COLO668 (cell line): ENCODE results near the gene PROZ.

Experiments
- DNase-seq: peaks from one replicate; lab custom pipeline; 2025; ENCODE audit not compliant: unreplicated experiment; lab: John Stamatoyannopoulos, UW

The PROZ gene

GRCh38 chr13:113119166-113119821, 39.2 kb upstream of the PROZ start:
- DNase-seq: no peak

GRCh38 chr13:113119822-113120189, 38.6 kb upstream of the PROZ start:
- DNase-seq: no peak

- DNase-seq: no peak
Measured at GRCh38 chr13:113120300-113121182, 37.9 kb upstream of the PROZ start.

GRCh38 chr13:113121183-113121927, 37.1 kb upstream of the PROZ start:
- no peak for DNase-seq

- DNase-seq: no peak
Measured at GRCh38 chr13:113121928-113122471, 36.4 kb upstream of the PROZ start.

GRCh38 chr13:113122550-113123225, 35.8 kb upstream of the PROZ start, which contains the start of gene F10:
TSS of gene F10 (plus strand) at chr13:113122799. CDS start at chr13:113122856, 57 bp downstream.
- peak; percentile 45 for DNase-seq

- peak; percentile 52 for DNase-seq
Measured at GRCh38 chr13:113123226-113124201, 34.9 kb upstream of the PROZ start.

- DNase-seq: no peak
Measured at GRCh38 chr13:113124211-113124970, 34.1 kb upstream of the PROZ start.

GRCh38 chr13:113125506-113126264, 32.8 kb upstream of the PROZ start:
- DNase-seq: no peak

- no peak for DNase-seq
Measured at GRCh38 chr13:113126265-113127150, 31.9 kb upstream of the PROZ start.

- no peak for DNase-seq
Measured at GRCh38 chr13:113129480-113129879, 29.0 kb upstream of the PROZ start.

- no peak for DNase-seq
Measured at GRCh38 chr13:113129921-113130750, 28.3 kb upstream of the PROZ start.

GRCh38 chr13:113135281-113135760, 23.1 kb upstream of the PROZ start:
- no peak for DNase-seq

- no peak for DNase-seq
Measured at GRCh38 chr13:113137691-113138298, 20.7 kb upstream of the PROZ start.

- DNase-seq: no peak
Measured at GRCh38 chr13:113138792-113139551, 19.5 kb upstream of the PROZ start.
